Parathyroid adenoma (tissue), 2 donors: ENCODE measurements around the gene TMEM87B.

Experiments
- H2AFZ ChIP-seq: fragments of 300-600 bp; sonication (generic); one replicate; pipeline ENCODE4 v1.7.0; 2017; ENCODE audit warnings: antibody characterized with exemption, mild to moderate bottlenecking
- H3K27ac ChIP-seq: fragments of 300-600 bp; sonication (generic); one replicate; pipeline ENCODE4 v1.7.0; 2017
- H3K27me3 ChIP-seq: fragments of 300-600 bp; sonication (generic); one replicate; pipeline ENCODE4 v1.7.0; 2017; ENCODE audit warnings: low read length; ENCODE audit not compliant: control insufficient read depth, insufficient read depth
- H3K36me3 ChIP-seq: fragments of 300-600 bp; sonication (generic); one replicate; pipeline ENCODE4 v1.7.0; 2017; ENCODE audit warnings: low read length; ENCODE audit not compliant: control insufficient read depth, insufficient read depth
- H3K4me1 ChIP-seq: fragments of 300-600 bp; sonication (generic); one replicate; pipeline ENCODE4 v1.7.0; 2017; ENCODE audit warnings: control low read depth
- H3K4me2 ChIP-seq: fragments of 300-600 bp; sonication (generic); one replicate; pipeline ENCODE4 v1.7.0; 2017; ENCODE audit warnings: low read length
- H3K4me3 ChIP-seq: fragments of 300-600 bp; sonication (generic); one replicate; pipeline ENCODE4 v1.7.0; 2017; ENCODE audit warnings: low read depth, low read length
- H3K79me2 ChIP-seq: fragments of 300-600 bp; sonication (generic); one replicate; pipeline ENCODE4 v1.7.0; 2017; ENCODE audit warnings: control low read depth
- H3K9ac ChIP-seq: fragments of 300-600 bp; sonication (generic); one replicate; pipeline ENCODE4 v1.7.0; 2017; ENCODE audit warnings: mild to moderate bottlenecking
- H3K9me3 ChIP-seq: fragments of 300-600 bp; sonication (generic); one replicate; pipeline ENCODE4 v1.7.0; 2017; ENCODE audit warnings: low read length; ENCODE audit not compliant: control insufficient read depth
- CTCF ChIP-seq: fragments of 300-600 bp; sonication (generic); IDR thresholded peaks from one replicate; pipeline ENCODE4 v1.7.0; 2017; ENCODE audit warnings: antibody characterized with exemption, mild to moderate bottlenecking
- donor health status: primary hyperparathyroidism.

Gene TMEM87B

GRCh38 chr2:112155331-112156151, 100.5 kb downstream of the TMEM87B start:
- Histone ChIP-seq H3K27me3 (no peaks in the 10 kb centered on the region), H2AFZ (no peak overlapping the region), H3K4me1 (no peaks in the 10 kb centered on the region), H3K4me3 (no peak overlapping the region), H3K36me3 (no peaks in the 10 kb centered on the region), H3K9me3 (no peaks in the 10 kb centered on the region), H3K9ac (no peak overlapping the region), H3K27ac (no peak overlapping the region), H3K79me2 (no peaks in the 10 kb centered on the region), H3K4me2 (no peak overlapping the region)
- no peak for TF ChIP-seq CTCF

DNA sequence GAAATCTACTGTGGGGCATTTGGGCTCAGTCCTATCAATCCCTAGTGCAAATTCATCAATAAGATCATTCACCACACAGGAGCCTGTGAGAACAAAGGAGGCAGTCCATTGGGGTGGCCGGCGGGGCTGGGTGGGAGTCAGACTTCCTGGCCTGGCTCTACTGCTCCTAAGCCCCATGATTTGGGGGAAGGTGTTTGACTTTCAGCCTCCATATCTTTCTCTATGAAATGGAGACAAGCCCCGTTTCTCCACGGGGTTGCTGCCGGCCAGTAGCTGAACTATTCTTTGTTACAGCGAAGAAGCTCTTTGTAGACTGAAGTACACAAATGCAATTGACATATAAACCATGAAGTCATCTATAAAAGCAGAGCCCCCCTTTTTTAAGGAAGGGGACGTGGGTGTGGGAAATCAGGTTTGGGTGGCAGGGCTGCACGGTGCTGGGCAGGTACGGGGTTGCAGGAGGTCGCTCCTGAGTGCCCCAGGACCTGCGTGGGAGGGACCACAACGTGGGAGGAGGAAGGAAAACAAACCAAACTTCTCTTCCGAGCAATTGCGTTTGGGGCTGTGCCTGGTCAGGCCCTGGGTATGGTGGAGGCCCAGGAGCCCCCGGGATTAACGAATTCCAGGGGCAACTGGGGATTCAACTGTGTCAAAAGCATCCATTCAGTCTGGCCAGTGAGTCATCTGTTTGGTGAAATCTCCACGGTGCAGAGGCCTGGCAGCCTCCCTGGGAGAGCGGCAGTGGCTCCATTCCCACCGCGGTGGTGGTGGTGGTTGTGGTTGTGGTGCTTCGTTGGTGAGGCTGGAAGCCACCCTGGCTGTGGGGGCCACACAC, 101.3 kb downstream of the TMEM87B start:
- H3K27me3 ChIP-seq, result no peaks in the 10 kb centered on the region
- H3K36me3 ChIP-seq, result no peaks in the 10 kb centered on the region
- H3K9ac ChIP-seq, result no peak overlapping the region
- no peak overlapping the region for H3K4me3 ChIP-seq
- H3K79me2 ChIP-seq, result no peaks in the 10 kb centered on the region
- no peaks in the 10 kb centered on the region for H3K4me1 ChIP-seq
- no peak overlapping the region for H3K4me2 ChIP-seq
- H3K27ac ChIP-seq, result no peak overlapping the region
- H3K9me3 ChIP-seq, result no peaks in the 10 kb centered on the region
- H2AFZ ChIP-seq, result no peak overlapping the region
- TF ChIP-seq CTCF, result no peak

- Histone ChIP-seq H3K27ac (no peak overlapping the region), H3K79me2 (no peaks in the 10 kb centered on the region), H3K4me3 (no peak overlapping the region), H3K36me3 (no peaks in the 10 kb centered on the region), H2AFZ (no peak overlapping the region), H3K9ac (no peak overlapping the region), H3K4me2 (no peak overlapping the region), H3K9me3 (no peaks in the 10 kb centered on the region), H3K27me3 (no peaks in the 10 kb centered on the region), H3K4me1 (no peaks in the 10 kb centered on the region)
- no peak for TF ChIP-seq CTCF
These were observed 102.4 kb downstream of the TMEM87B start for GRCh38 chr2:112157472-112157871.

- Histone ChIP-seq H3K27ac (no peak overlapping the region), H3K4me1 (no peaks in the 10 kb centered on the region), H2AFZ (no peak overlapping the region), H3K4me3 (no peak overlapping the region), H3K27me3 (no peaks in the 10 kb centered on the region), H3K9me3 (no peaks in the 10 kb centered on the region), H3K4me2 (no peak overlapping the region), H3K36me3 (no peaks in the 10 kb centered on the region), H3K79me2 (no peaks in the 10 kb centered on the region), H3K9ac (no peak overlapping the region)
- TF ChIP-seq CTCF, result no peak
These were observed 104.4 kb downstream of the TMEM87B start for GRCh38 chr2:112159454-112159921.
